ENCODE results near the gene CSF2. TPM values are rescaled to one million over a fixed set of nuclear protein-coding genes. Genes with fewer than 3 reads are reported as not detected.

CSF2 gene
- polyA plus RNA-seq, 1 of the 3 experiments (the other 2 are of a cell fraction) = 0.97 TPM

Small RNA genes within 50 kb of the gene (small RNA-seq; reads per million reads assigned to genes)
- gene RF00285 = 0 reads per million in 7 experiments

Other genes starting within 250 kb of the CSF2 start
- not detected in 2 replicates for gene MEIKIN, start 128.1 kb upstream of the CSF2 start, polyA plus RNA-seq (2012; rRNA removed)
- 0.29 and 0.46 TPM in 2 replicates for gene ACSL6, start 62.1 kb upstream of the CSF2 start, polyA plus RNA-seq (2012; rRNA removed)
- not detected in 2 replicates for gene IL3, start 13.1 kb upstream of the CSF2 start, polyA plus RNA-seq (2012; rRNA removed)
- 67.2 and 73.5 TPM in 2 replicates for gene P4HA2, start 154.1 kb downstream of the CSF2 start, polyA plus RNA-seq (2012; rRNA removed)
- gene PDLIM4, start 183.9 kb downstream of the CSF2 start, polyA plus RNA-seq (2012; rRNA removed) = 45.1 and 57.1 TPM in 2 replicates
- gene SLC22A4, start 220.6 kb downstream of the CSF2 start, polyA plus RNA-seq (2012; rRNA removed) = 3.3 and 3.8 TPM in 2 replicates